HUES64 (cell line): ENCODE measurements around the gene PRMT3.
"Not testable (repeated sequence)": the region's sequence is repeated elsewhere in the genome, so short reads cannot be mapped to it uniquely, and the experiment has no call there.

Experiments
- H3K27ac ChIP-seq: 2 replicates; pipeline ENCODE4 v1.7.0; 2013; ENCODE audit warnings: low read depth, low read length, inconsistent platforms
- H3K27me3 ChIP-seq: 2 replicates; pipeline ENCODE4 v1.6.1; 2013; ENCODE audit warnings: mild to moderate bottlenecking, low read length; ENCODE audit not compliant: insufficient read depth
- H3K36me3 ChIP-seq: 2 replicates; pipeline ENCODE4 v1.6.1; 2013; ENCODE audit warnings: mild to moderate bottlenecking, low read length; ENCODE audit not compliant: insufficient read depth
- H3K4me1 ChIP-seq: 2 replicates; pipeline ENCODE4 v1.6.1; 2013; ENCODE audit warnings: mild to moderate bottlenecking, low read length, moderate library complexity; ENCODE audit not compliant: insufficient read depth
- H3K4me3 ChIP-seq: 2 replicates; pipeline ENCODE4 v1.5.1; 2013; ENCODE audit warnings: mild to moderate bottlenecking, low read length, moderate library complexity
- H3K9ac ChIP-seq: 2 replicates; pipeline ENCODE4 v1.6.1; 2013; ENCODE audit warnings: mild to moderate bottlenecking, low read depth, low read length
- H3K9me3 ChIP-seq: 2 replicates; pipeline ENCODE4 v1.6.1; 2013; ENCODE audit warnings: low read depth, low read length; ENCODE audit not compliant: insufficient read depth
- WGBS: fragments of 150-250, 120-280 bp; methylation state at CpG from one replicate; pipeline ENCODE4 v1.1.7; 2013; ENCODE audit warnings: missing lambda C conversion rate; 5-methylcytosine and 5-hydroxymethylcytosine counted together

PRMT3 gene

DNA sequence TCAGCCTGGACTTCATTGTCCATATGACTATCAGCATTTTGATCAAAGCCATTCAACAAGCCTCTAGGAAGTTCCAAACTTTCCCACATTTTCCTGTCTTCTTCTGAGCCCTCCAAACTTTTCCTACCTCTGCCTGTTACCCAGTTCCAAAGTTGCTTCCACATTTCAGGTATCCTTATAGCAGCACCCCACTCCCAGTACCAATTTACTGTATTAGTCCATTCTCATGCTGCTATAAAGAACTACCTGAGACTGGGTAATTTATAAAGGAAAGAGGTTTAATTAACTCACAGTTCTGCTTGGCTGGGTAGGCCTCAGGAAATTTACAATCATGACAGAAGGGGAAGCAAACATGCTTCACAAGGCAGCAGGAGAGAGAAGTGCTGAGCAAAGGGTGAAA lies 168.9 kb downstream of the PRMT3 start:
- not testable (repeated sequence) for H3K27ac ChIP-seq, H3K27me3 ChIP-seq, H3K4me3 ChIP-seq, H3K9ac ChIP-seq, H3K9me3 ChIP-seq, H3K36me3 ChIP-seq, H3K4me1 ChIP-seq

DNA sequence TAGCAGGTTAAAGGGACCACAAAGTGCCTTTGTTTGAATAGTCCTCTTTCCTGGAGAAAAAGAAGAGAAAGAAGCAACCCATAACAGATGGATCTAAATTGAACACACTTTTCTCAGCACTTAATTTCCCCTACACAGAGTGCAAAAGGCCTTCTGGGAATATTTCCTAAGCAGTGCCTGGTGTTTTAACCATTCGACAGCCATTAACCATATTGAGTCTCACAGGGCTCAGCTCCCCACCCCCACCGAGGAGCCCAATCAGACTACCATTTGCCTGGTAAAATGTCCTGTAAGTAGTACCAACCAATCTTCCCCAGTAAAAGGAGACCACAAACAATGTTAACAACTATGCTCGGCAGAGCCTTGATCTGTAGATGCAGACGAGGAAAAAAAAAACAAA lies 171.2 kb downstream of the PRMT3 start:
- Histone ChIP-seq H3K9ac (no peak overlapping the region), H3K36me3 (no peaks in the 10 kb centered on the region), H3K4me1 (no peaks in the 10 kb centered on the region), H3K27me3 (no peaks in the 10 kb centered on the region), H3K4me3 (no peak overlapping the region), H3K9me3 (0 out of 2 replicates have a peak, but pooled peaks cover 5% of the 10 kb centered on the region), H3K27ac (no peak overlapping the region)
- WGBS: 95% methylated on average over 4 of the region's 4 CpGs
